Esophagus mucosa (tissue), 1 donor: Measurements from ENCODE around the gene KLF17. TPM values are rescaled to one million over a fixed set of nuclear protein-coding genes. Genes with fewer than 3 reads are reported as not detected.

ENCODE experiments used
- ATAC-seq: fragments of 200-7000 bp; cut with Tn5 transposase; one replicate; pipeline ENCODE4 v1.9.1; 2020
- total RNA-seq: library from RNA; stranded (reverse); gene quantifications from one replicate; pipeline ENCODE4 v1.2.4, GENCODE V29; 2023
- donor health status: DM: yes; HTN: yes; CAD: no.

KLF17 gene
- total RNA-seq, 1 donor from 2014 or later, result not detected

DNA sequence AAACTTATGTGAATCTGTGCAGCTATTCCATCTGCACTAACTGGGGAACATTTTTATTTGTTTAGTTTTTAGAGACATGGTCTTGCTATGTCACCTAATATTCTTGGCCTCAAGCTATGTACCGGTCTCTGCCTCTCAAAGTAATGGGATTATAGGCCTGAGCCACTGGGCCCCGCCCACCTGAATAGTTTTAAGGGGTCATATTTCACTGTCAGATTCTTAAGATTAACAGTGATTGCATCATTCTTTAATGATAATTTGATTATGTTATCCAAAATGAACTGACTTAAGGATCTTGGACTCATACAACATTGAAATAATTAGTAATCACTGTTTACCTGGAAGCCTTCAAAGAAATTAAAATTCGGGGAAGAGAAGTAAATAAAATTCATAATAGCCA, 35.4 kb downstream of the KLF17 start:
- ATAC-seq, result no peak

- ATAC-seq, result no peak
Observed at GRCh38 chr1:44157903-44158302, 39.3 kb downstream of the KLF17 start.

DNA sequence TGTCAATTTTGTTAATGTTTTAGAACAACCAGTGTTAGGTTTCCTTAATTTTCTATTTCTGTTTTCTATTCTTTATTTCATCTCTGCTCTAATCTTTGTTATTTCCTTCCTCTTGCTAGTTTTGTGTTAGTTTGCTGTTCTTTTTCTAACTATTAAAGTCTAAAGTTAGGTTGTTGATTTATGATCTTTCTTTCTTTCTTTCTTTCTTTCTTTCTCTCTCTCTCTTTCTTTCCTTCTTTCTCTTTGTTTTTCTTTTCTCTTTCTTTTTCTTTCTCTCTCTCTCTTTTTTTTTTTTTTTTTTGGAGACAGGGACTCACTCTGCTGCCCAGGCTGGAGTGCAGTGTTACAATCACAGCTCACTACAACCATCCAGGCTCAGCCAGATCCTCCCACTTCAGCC, 40.2 kb downstream of the KLF17 start:
- ATAC-seq, result no peak

- no peak for ATAC-seq
Observed at GRCh38 chr1:44161546-44161945, 42.9 kb downstream of the KLF17 start.

- no peak for ATAC-seq
Observed at GRCh38 chr1:44168520-44169098, 50.0 kb downstream of the KLF17 start.

GRCh38 chr1:44170281-44170823, 51.7 kb downstream of the KLF17 start:
- ATAC-seq, result no peak

DNA sequence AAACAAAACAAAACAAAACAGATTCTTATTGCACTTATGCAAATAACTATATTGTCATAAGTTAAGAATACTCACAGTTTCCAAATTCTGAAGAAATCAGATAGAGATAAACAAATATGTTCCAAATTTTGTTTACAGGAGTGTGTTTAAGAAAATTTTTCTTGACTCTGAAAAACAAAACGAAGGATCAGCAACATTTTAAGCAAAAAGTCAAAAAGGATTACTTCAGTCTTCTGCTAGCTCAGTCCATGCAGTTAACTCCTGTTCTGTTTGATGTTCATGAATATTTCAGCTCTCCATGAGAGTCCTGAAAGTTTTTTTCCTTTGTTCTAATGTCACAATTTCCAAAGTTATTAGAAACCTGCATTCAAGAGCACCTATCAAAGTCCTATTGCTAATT, 56.0 kb downstream of the KLF17 start:
- ATAC-seq, result no peak

Other genes starting within 250 kb of the KLF17 start
- 7.4 TPM for gene ARTN, start 185.0 kb upstream of the KLF17 start, total RNA-seq
- gene IPO13, start 171.9 kb upstream of the KLF17 start, total RNA-seq, result 21.7 TPM
- 18.3 TPM for gene DPH2, start 148.8 kb upstream of the KLF17 start, total RNA-seq
- 95.7 TPM for gene ATP6V0B, start 143.9 kb upstream of the KLF17 start, total RNA-seq
- gene B4GALT2, start 139.6 kb upstream of the KLF17 start, total RNA-seq, result 40.1 TPM
- gene CCDC24, start 127.2 kb upstream of the KLF17 start, total RNA-seq, result 4.0 TPM
- 46.7 TPM for gene SLC6A9, start 87.4 kb upstream of the KLF17 start, total RNA-seq
- not detected for gene KLF18, start 22.8 kb downstream of the KLF17 start, total RNA-seq
- gene DMAP1, start 94.7 kb downstream of the KLF17 start, total RNA-seq, result 16.2 TPM
- gene ERI3, start 236.4 kb downstream of the KLF17 start, total RNA-seq, result 26.5 TPM